Measurements from ENCODE around the gene CHST11. TPM values are rescaled to one million over a fixed set of nuclear protein-coding genes. Genes with fewer than 3 reads are reported as not detected.
A peak's percentile ranks its signal among the peaks of the same experiment; 100 is the strongest.

Gene CHST11
- total and polyA plus RNA-seq, 10 of the 15 experiments (the other 5 are each of a cell fraction or from before 2014, with no cell fraction given): 1.9 to 38.1 (median 17.2) TPM

- no peak for TF ChIP-seq E4F1 (IDR thresholded peaks at IDR 0.05; ENCODE audit: borderline replicate concordance, partially characterized antibody)
- TF ChIP-seq SMAD1 (IDR thresholded peaks at IDR 0.05; ENCODE audit: low read depth, partially characterized antibody): no peak
- peak; percentile 97 for TF ChIP-seq MEF2B (IDR thresholded peaks at IDR 0.05; ENCODE audit: partially characterized antibody, poor library complexity, severe bottlenecking)
- TF ChIP-seq NRF1 (conservative IDR thresholded peaks at IDR 0.05; ENCODE audit: low read depth, low read length): no peak
- no peak for TF ChIP-seq CHD1 (IDR thresholded peaks at IDR 0.05; ENCODE audit: low read depth, low read length)
- TF ChIP-seq GABPA (IDR thresholded peaks at IDR 0.05; ENCODE audit: low read depth): no peak
- TF ChIP-seq CHD4 (IDR thresholded peaks at IDR 0.05): no peak
- no peak for TF ChIP-seq NR2C2 (IDR thresholded peaks at IDR 0.05; ENCODE audit: borderline replicate concordance, control insufficient read depth, insufficient read length, low read depth)
- TF ChIP-seq SREBF2 (IDR thresholded peaks at IDR 0.05; ENCODE audit: low read length): no peak
- no peak for TF ChIP-seq HDAC6 (IDR thresholded peaks at IDR 0.05; ENCODE audit: unreplicated experiment)
- TF ChIP-seq POU2F2 (IDR thresholded peaks at IDR 0.05; ENCODE audit: borderline replicate concordance, low read depth, low read length): no peak
- TF ChIP-seq, protein P1, sequence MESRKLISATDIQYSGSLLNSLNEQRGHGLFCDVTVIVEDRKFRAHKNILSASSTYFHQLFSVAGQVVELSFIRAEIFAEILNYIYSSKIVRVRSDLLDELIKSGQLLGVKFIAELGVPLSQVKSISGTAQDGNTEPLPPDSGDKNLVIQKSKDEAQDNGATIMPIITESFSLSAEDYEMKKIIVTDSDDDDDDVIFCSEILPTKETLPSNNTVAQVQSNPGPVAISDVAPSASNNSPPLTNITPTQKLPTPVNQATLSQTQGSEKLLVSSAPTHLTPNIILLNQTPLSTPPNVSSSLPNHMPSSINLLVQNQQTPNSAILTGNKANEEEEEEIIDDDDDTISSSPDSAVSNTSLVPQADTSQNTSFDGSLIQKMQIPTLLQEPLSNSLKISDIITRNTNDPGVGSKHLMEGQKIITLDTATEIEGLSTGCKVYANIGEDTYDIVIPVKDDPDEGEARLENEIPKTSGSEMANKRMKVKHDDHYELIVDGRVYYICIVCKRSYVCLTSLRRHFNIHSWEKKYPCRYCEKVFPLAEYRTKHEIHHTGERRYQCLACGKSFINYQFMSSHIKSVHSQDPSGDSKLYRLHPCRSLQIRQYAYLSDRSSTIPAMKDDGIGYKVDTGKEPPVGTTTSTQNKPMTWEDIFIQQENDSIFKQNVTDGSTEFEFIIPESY (IDR thresholded peaks at IDR 0.05): no peak
- TF ChIP-seq IRF5 (IDR thresholded peaks at IDR 0.05; ENCODE audit: borderline replicate concordance): no peak
- TF ChIP-seq PKNOX1 (IDR thresholded peaks at IDR 0.05): no peak
- TF ChIP-seq, protein P2, sequence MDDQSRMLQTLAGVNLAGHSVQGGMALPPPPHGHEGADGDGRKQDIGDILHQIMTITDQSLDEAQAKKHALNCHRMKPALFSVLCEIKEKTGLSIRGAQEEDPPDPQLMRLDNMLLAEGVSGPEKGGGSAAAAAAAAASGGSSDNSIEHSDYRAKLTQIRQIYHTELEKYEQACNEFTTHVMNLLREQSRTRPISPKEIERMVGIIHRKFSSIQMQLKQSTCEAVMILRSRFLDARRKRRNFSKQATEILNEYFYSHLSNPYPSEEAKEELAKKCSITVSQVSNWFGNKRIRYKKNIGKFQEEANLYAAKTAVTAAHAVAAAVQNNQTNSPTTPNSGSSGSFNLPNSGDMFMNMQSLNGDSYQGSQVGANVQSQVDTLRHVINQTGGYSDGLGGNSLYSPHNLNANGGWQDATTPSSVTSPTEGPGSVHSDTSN (IDR thresholded peaks at IDR 0.05; ENCODE audit: insufficient replicate concordance, low read depth, low read length): no peak
- TF ChIP-seq YBX1 (IDR thresholded peaks at IDR 0.05): no peak
- no peak for TF ChIP-seq BACH1 (IDR thresholded peaks at IDR 0.05; ENCODE audit: borderline replicate concordance)
- TF ChIP-seq YY1 (IDR thresholded peaks at IDR 0.05; ENCODE audit: low read depth, low read length): no peak
- TF ChIP-seq TCF12 (IDR thresholded peaks at IDR 0.05; ENCODE audit: low read depth, low read length): no peak
- TF ChIP-seq RFX5 (IDR thresholded peaks at IDR 0.05; ENCODE audit: low read depth, low read length): no peak
- TF ChIP-seq SMC3 (IDR thresholded peaks at IDR 0.05; ENCODE audit: borderline replicate concordance, low read length): 0 out of 2 replicates have a peak, but pooled peaks have one; percentile 7
- 0 out of 2 replicates have a peak, but pooled peaks have one; percentile 30 for TF ChIP-seq NBN (IDR thresholded peaks at IDR 0.05)
- no peak for TF ChIP-seq TARDBP (IDR thresholded peaks at IDR 0.05; ENCODE audit: borderline replicate concordance)
Measured at GRCh38 chr12:104520242-104520900, 63.6 kb downstream of the CHST11 start (continued).
